CD4-positive, alpha-beta memory T cell (primary cell): Measurements from ENCODE around the gene GPC6. TPM values are rescaled to one million over a fixed set of nuclear protein-coding genes. Genes with fewer than 3 reads are reported as not detected.

Source experiments
- CTCF ChIA-PET: fragments of 350-600 bp; sonication (Branson Sonifier 250); formaldehyde crosslinking; loops from one replicate; lab custom pipeline; 2021; ENCODE audit warnings: inconsistent platforms; ENCODE audit not compliant: partially characterized antibody; lab: Charles Lee
- POLR2A ChIA-PET: fragments of 350-600 bp; sonication (Branson Sonifier 250); formaldehyde crosslinking; loops from one replicate; lab custom pipeline; 2021; ENCODE audit not compliant: partially characterized antibody; lab: Charles Lee
- DNase-seq, 5 donors: peaks; one replicate each; pipeline versions ENCODE4 v3.0.0 to v3.0.0-alpha.2; 2020 to 2022; ENCODE audit warnings: mixed read lengths in 1 of 5
- H3K27ac ChIP-seq: one replicate; pipeline ENCODE4 v1.7.0; 2013; ENCODE audit warnings: low read depth, low read length
- H3K27me3 ChIP-seq: 2 replicates; pipeline ENCODE4 v1.7.0; 2013; ENCODE audit warnings: mild to moderate bottlenecking, low read length, moderate library complexity; ENCODE audit not compliant: insufficient read depth
- H3K36me3 ChIP-seq: 2 replicates; pipeline ENCODE4 v1.7.0; 2013; ENCODE audit warnings: mild to moderate bottlenecking, low read length, moderate library complexity; ENCODE audit not compliant: insufficient read depth
- H3K4me1 ChIP-seq: 2 replicates; pipeline ENCODE4 v1.7.0; 2013; ENCODE audit warnings: mild to moderate bottlenecking, low read length, moderate library complexity; ENCODE audit not compliant: insufficient read depth
- H3K4me3 ChIP-seq, 2 donors: one replicate each; pipeline ENCODE4 v1.7.0; 2013; ENCODE audit warnings: low read length in 2 of 2, mild to moderate bottlenecking in 1 of 2
- H3K9me3 ChIP-seq, 2 donors: one replicate each; pipeline ENCODE4 v1.7.0; 2013; ENCODE audit warnings: low read length in 2 of 2, control low read depth in 1 of 2; ENCODE audit not compliant: control insufficient read depth in 1 of 2
- H3K27ac Mint-ChIP-seq, 7 donors: one replicate each; pipeline ENCODE4 v1.8.0; 2020 to 2021; ENCODE audit warnings: mixed read lengths in 7 of 7, mild to moderate bottlenecking in 6 of 7, inconsistent platforms in 3 of 7, moderate library complexity in 3 of 7
- H3K27me3 Mint-ChIP-seq, 2 donors: one replicate each; pipeline ENCODE4 v1.8.0; 2020 to 2021; ENCODE audit warnings: mixed read lengths in 2 of 2
- H3K36me3 Mint-ChIP-seq, 2 donors: one replicate each; pipeline ENCODE4 v1.8.0; 2020 to 2021; ENCODE audit warnings: mixed read lengths in 2 of 2, inconsistent platforms in 1 of 2, mild to moderate bottlenecking in 1 of 2
- H3K4me1 Mint-ChIP-seq, 4 donors: one replicate each; pipeline ENCODE4 v1.8.0; 2020 to 2021; ENCODE audit warnings: mixed read lengths in 4 of 4, mild to moderate bottlenecking in 1 of 4
- H3K4me3 Mint-ChIP-seq, 8 donors: one replicate each; pipeline ENCODE4 v1.8.0; 2020 to 2021; ENCODE audit warnings: mixed read lengths in 8 of 8, mild to moderate bottlenecking in 7 of 8, moderate library complexity in 6 of 8, inconsistent platforms in 3 of 8
- H3K9me3 Mint-ChIP-seq, 8 donors: one replicate each; pipeline ENCODE4 v1.8.0; 2020 to 2021; ENCODE audit warnings: mixed read lengths in 8 of 8, mild to moderate bottlenecking in 5 of 8, inconsistent platforms in 3 of 8, moderate library complexity in 1 of 8
- intact Hi-C: fragments of 100-400 bp; cut with micrococcal nuclease; formaldehyde crosslinking; loops from one replicate; pipeline ENCODE4 v1.15.1; 2023
- polyA plus RNA-seq, 2 donors: library from polyadenylated mRNA; unstranded; fragments of 300-500 nt; fragmentation: Illumina TruSeq; gene quantifications; one replicate each; pipeline ENCODE4 v1.2.3, GENCODE V29; 2021
- total RNA-seq, 2 experiments: library from RNA; stranded (reverse); gene quantifications; one replicate each; pipeline ENCODE4 v1.2.3, GENCODE V29; 2021

GPC6 gene
- total and polyA plus RNA-seq, 4 experiments from 2014 or later = not detected

DNA sequence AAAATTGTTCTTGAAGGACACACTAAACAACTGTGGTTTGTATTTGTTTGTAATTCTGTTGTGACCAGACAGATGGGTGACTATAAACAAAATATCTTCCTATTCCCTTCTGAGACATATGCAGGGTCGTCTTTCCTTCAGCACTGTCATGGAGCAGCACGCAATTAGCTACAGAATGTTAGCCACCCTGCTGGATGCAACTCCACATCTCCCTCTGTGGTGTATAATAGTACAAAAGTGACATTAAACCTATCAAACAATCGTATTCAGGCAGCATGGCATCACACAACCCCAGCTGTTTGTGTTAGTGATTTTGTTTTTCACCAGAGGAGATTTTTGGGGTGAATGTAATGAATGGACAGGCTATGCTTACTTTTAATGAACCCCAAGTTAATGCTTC lies 146.2 kb downstream of the GPC6 start:
- peaks cover 0 to 1% (median 0%) of the 10 kb centered on the region in 8 donors for H3K9me3 Mint-ChIP-seq
- ChIA-PET CTCF (no interaction called here), POLR2A (no interaction called here)
- Histone ChIP-seq H3K4me1 (no peaks in the 10 kb centered on the region), H3K36me3 (no peaks in the 10 kb centered on the region), H3K9me3 (no peaks in the 10 kb centered on the region), H3K27me3 (no peaks in the 10 kb centered on the region), H3K4me3 (no peak overlapping the region), H3K27ac (no peak overlapping the region)
- H3K27me3 Mint-ChIP-seq = no peaks in the 10 kb centered on the region
- H3K36me3 Mint-ChIP-seq = no peaks in the 10 kb centered on the region
- no peaks in the 10 kb centered on the region for H3K4me1 Mint-ChIP-seq
- no peak overlapping the region for H3K4me3 Mint-ChIP-seq
- intact Hi-C loops = no loop called here
- no peak for DNase-seq
- no peak overlapping the region for H3K27ac Mint-ChIP-seq

DNA sequence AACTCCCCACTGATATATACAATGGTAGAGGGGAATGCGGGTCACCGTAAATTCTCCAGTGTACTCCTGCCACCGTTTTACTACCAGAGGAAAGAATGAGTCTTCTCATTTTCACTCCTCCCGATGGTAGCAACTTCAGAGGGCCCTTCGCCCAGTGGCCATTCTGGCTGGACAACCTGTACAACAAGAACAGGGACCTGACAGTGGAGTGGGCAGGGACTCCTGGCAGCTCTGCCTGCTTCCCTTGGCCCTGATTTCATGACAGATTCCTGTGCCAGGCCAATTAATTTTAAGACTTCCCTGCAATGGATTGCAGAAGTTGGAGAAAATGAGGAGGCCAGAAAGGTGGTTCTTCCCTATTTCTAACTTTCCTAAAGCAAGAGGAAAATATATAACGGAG lies 148.9 kb downstream of the GPC6 start:
- no peak overlapping the region for H3K4me3 Mint-ChIP-seq
- ChIA-PET CTCF (no interaction called here), POLR2A (no interaction called here)
- no peaks in the 10 kb centered on the region for H3K36me3 ChIP-seq
- intact Hi-C loops = no loop called here
- H3K9me3 ChIP-seq = no peaks in the 10 kb centered on the region
- no peak overlapping the region for H3K27ac Mint-ChIP-seq
- no peak for DNase-seq
- no peak overlapping the region for H3K4me3 ChIP-seq
- no peaks in the 10 kb centered on the region for H3K27me3 Mint-ChIP-seq
- no peaks in the 10 kb centered on the region for H3K27me3 ChIP-seq
- no peaks in the 10 kb centered on the region for H3K4me1 ChIP-seq
- H3K9me3 Mint-ChIP-seq = no peaks in the 10 kb centered on the region
- H3K36me3 Mint-ChIP-seq = no peaks in the 10 kb centered on the region
- no peaks in the 10 kb centered on the region for H3K4me1 Mint-ChIP-seq
- no peak overlapping the region for H3K27ac ChIP-seq

- Histone ChIP-seq H3K27ac (no peak overlapping the region), H3K36me3 (no peaks in the 10 kb centered on the region), H3K4me3 (no peak overlapping the region), H3K9me3 (no peaks in the 10 kb centered on the region), H3K4me1 (no peaks in the 10 kb centered on the region), H3K27me3 (no peaks in the 10 kb centered on the region)
- no peaks in the 10 kb centered on the region for H3K27me3 Mint-ChIP-seq
- POLR2A ChIA-PET = no interaction called here
- no peak overlapping the region for H3K4me3 Mint-ChIP-seq
- H3K9me3 Mint-ChIP-seq = no peaks in the 10 kb centered on the region
- DNase-seq = no peak
- H3K36me3 Mint-ChIP-seq = no peaks in the 10 kb centered on the region
- no peaks in the 10 kb centered on the region for H3K4me1 Mint-ChIP-seq
- CTCF ChIA-PET = no interaction called here
- intact Hi-C loops = no loop called here
- H3K27ac Mint-ChIP-seq = no peak overlapping the region
Observed at GRCh38 chr13:93377196-93377595, 150.6 kb downstream of the GPC6 start.

GRCh38 chr13:93378184-93378583 lies 151.6 kb downstream of the GPC6 start:
- H3K9me3 Mint-ChIP-seq = no peaks in the 10 kb centered on the region
- no peak overlapping the region for H3K4me3 Mint-ChIP-seq
- H3K27ac Mint-ChIP-seq = no peak overlapping the region
- no peaks in the 10 kb centered on the region for H3K36me3 Mint-ChIP-seq
- Histone ChIP-seq H3K4me3 (no peak overlapping the region), H3K36me3 (no peaks in the 10 kb centered on the region), H3K27me3 (no peaks in the 10 kb centered on the region), H3K4me1 (no peaks in the 10 kb centered on the region), H3K9me3 (no peaks in the 10 kb centered on the region), H3K27ac (no peak overlapping the region)
- ChIA-PET CTCF (no interaction called here), POLR2A (no interaction called here)
- H3K27me3 Mint-ChIP-seq = no peaks in the 10 kb centered on the region
- intact Hi-C loops = no loop called here
- no peak for DNase-seq
- no peaks in the 10 kb centered on the region for H3K4me1 Mint-ChIP-seq

GRCh38 chr13:93386116-93386515 lies 159.5 kb downstream of the GPC6 start:
- Mint-ChIP-seq H3K36me3 (no peaks in the 10 kb centered on the region), H3K27ac (no peak overlapping the region), H3K9me3 (peaks cover 0 to 3% (median under 1%) of the 10 kb centered on the region in 8 donors), H3K4me1 (no peaks in the 10 kb centered on the region), H3K27me3 (no peaks in the 10 kb centered on the region), H3K4me3 (no peak overlapping the region)
- Histone ChIP-seq H3K4me1 (no peaks in the 10 kb centered on the region), H3K27me3 (no peaks in the 10 kb centered on the region), H3K9me3 (no peaks in the 10 kb centered on the region), H3K4me3 (no peak overlapping the region), H3K27ac (no peak overlapping the region), H3K36me3 (no peaks in the 10 kb centered on the region)
- ChIA-PET CTCF (no interaction called here), POLR2A (no interaction called here)
- intact Hi-C loops = no loop called here
- no peak for DNase-seq

DNA sequence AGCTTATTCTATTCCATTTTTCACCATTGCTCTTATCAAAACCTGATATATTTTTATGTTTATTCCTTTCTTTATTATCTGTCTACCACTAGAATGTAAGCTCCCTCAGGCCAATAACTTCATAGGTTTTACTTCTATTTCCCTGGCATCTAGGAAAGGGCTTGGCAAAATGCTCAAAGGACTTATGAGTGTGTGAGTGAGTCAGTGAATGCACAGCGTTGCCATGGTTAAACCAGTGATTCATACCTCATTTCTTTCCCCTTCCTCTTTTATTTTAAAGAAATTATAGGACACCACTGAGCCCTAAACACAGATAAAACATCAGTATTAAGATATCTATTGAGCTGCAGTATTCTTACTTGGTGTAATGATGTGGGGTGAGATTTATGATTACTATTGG lies 162.1 kb downstream of the GPC6 start:
- H3K4me1 ChIP-seq = no peaks in the 10 kb centered on the region
- Mint-ChIP-seq H3K27ac (no peak overlapping the region), H3K4me3 (no peak overlapping the region), H3K36me3 (no peaks in the 10 kb centered on the region), H3K4me1 (no peaks in the 10 kb centered on the region), H3K27me3 (no peaks in the 10 kb centered on the region), H3K9me3 (peaks cover 0 to 3% (median under 1%) of the 10 kb centered on the region in 8 donors)
- DNase-seq = no peak
- ChIA-PET POLR2A (interaction anchor here (0.6 kb wide), 1 partner anchor 24 kb away, joined by 3 read pairs; no protein-coding TSS in a partner anchor), CTCF (no interaction called here)
- intact Hi-C loops = no loop called here
- H3K4me3 ChIP-seq = no peak overlapping the region
- no peaks in the 10 kb centered on the region for H3K27me3 ChIP-seq
- H3K27ac ChIP-seq = no peak overlapping the region
- H3K9me3 ChIP-seq = no peaks in the 10 kb centered on the region
- H3K36me3 ChIP-seq = no peaks in the 10 kb centered on the region

- Mint-ChIP-seq H3K36me3 (no peaks in the 10 kb centered on the region), H3K27ac (no peak overlapping the region), H3K4me1 (no peaks in the 10 kb centered on the region), H3K27me3 (no peaks in the 10 kb centered on the region), H3K4me3 (no peak overlapping the region), H3K9me3 (peaks cover 0 to 2% (median 0%) of the 10 kb centered on the region in 8 donors)
- POLR2A ChIA-PET = no interaction called here
- no peaks in the 10 kb centered on the region for H3K4me1 ChIP-seq
- no peaks in the 10 kb centered on the region for H3K27me3 ChIP-seq
- no peak overlapping the region for H3K4me3 ChIP-seq
- CTCF ChIA-PET = no interaction called here
- DNase-seq = no peak
- no peaks in the 10 kb centered on the region for H3K36me3 ChIP-seq
- H3K9me3 ChIP-seq = no peaks in the 10 kb centered on the region
- H3K27ac ChIP-seq = no peak overlapping the region
- intact Hi-C loops = no loop called here
Observed at GRCh38 chr13:93397619-93398018, 171.0 kb downstream of the GPC6 start.
